Stimulated activated CD4-positive, alpha-beta T cell treated with anti-CD3 and anti-CD28 coated beads, TNF-alpha, amount 100 ng/mL, for 24 hours (primary cell): ENCODE results near the gene CDKN1B.

ENCODE experiments used
- DNase-seq, 3 experiments: peaks; one replicate each; pipeline ENCODE4 v3.0.0-alpha.2; 2020; ENCODE audit warnings: low read depth in 3 of 3

The CDKN1B gene

GRCh38 chr12:12755923-12756322 is 38.8 kb downstream of the CDKN1B start:
- DNase-seq = no peak

GRCh38 chr12:12757121-12757520 is 40.0 kb downstream of the CDKN1B start:
- no peak for DNase-seq

GRCh38 chr12:12759234-12759915 is 42.2 kb downstream of the CDKN1B start:
- no peak for DNase-seq

DNA sequence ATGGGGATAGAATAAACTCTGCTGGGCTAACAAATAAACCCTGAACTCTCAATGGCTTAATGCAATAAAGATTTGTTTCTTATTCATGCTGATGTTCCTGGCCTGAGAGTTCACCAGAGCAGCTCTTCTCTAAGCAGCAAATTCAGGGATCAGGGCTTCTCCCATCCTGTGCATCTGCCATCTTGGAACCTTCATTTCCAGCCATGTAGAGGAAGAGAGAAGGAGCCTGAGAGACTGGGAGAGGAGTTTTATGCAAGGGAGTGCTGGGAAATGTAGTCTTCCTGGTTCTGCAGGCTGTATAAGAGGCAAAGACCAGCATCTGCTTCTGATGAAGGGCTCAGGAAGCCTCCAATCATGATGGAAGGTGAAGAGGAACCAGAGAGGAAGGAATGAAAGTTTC is 47.7 kb downstream of the CDKN1B start:
- no peak for DNase-seq

- no peak for DNase-seq
These were observed 53.1 kb downstream of the CDKN1B start for GRCh38 chr12:12770262-12770661.
